ENCODE measurements around the gene CYP2R1. TPM values are rescaled to one million over a fixed set of nuclear protein-coding genes. Genes with fewer than 3 reads are reported as not detected.

CYP2R1 gene
- total RNA-seq, 2 donors from 2014 or later: 30.2 to 30.4 TPM

GRCh38 chr11:14906578-14906977, 14.5 kb upstream of the CYP2R1 start:
- H3K36me3 Mint-ChIP-seq (ENCODE audit: insufficient read depth in 2 of 2): no peaks in the 10 kb centered on the region
- DNase-seq: no peak
- H3K4me1 Mint-ChIP-seq (ENCODE audit: low read depth): peaks cover 56% of the 10 kb centered on the region
- no peaks in the 10 kb centered on the region for H3K9me3 Mint-ChIP-seq
- H3K4me3 Mint-ChIP-seq: peak overlapping the region; percentile 94 to 95
- H3K27ac Mint-ChIP-seq: no peak overlapping the region
- no peaks in the 10 kb centered on the region for H3K27me3 Mint-ChIP-seq (ENCODE audit: low read depth)
- no peak for ATAC-seq (replicated peaks in 1 of 2)

- H3K27me3 Mint-ChIP-seq (ENCODE audit: low read depth): no peaks in the 10 kb centered on the region
- H3K27ac Mint-ChIP-seq: peak overlapping the region; percentile 64
- no peaks in the 10 kb centered on the region for H3K36me3 Mint-ChIP-seq (ENCODE audit: insufficient read depth in 2 of 2)
- H3K4me1 Mint-ChIP-seq (ENCODE audit: low read depth): peaks cover 56% of the 10 kb centered on the region
- H3K9me3 Mint-ChIP-seq: no peaks in the 10 kb centered on the region
- DNase-seq (peak; percentile 81 to 85), ATAC-seq (replicated peaks in 1 of 2) (peak; percentile 76 to 78)
- peak overlapping the region; percentile 94 to 95 for H3K4me3 Mint-ChIP-seq
Observed at GRCh38 chr11:14905104-14906033, 13.3 kb upstream of the CYP2R1 start.

GRCh38 chr11:14904745-14905103, 12.7 kb upstream of the CYP2R1 start:
- H3K27me3 Mint-ChIP-seq (ENCODE audit: low read depth): no peaks in the 10 kb centered on the region
- ATAC-seq (replicated peaks in 1 of 2) (peak; percentile 54 to 63), DNase-seq (peak; percentile 87 to 92)
- peak overlapping the region; percentile 94 to 95 for H3K4me3 Mint-ChIP-seq
- peak overlapping the region; percentile 77 for H3K27ac Mint-ChIP-seq
- H3K9me3 Mint-ChIP-seq: no peaks in the 10 kb centered on the region
- no peaks in the 10 kb centered on the region for H3K36me3 Mint-ChIP-seq (ENCODE audit: insufficient read depth in 2 of 2)
- H3K4me1 Mint-ChIP-seq (ENCODE audit: low read depth): peaks cover 56% of the 10 kb centered on the region

- no peaks in the 10 kb centered on the region for H3K36me3 Mint-ChIP-seq (ENCODE audit: insufficient read depth in 2 of 2)
- H3K4me1 Mint-ChIP-seq (ENCODE audit: low read depth): peaks cover 40% of the 10 kb centered on the region
- no peaks in the 10 kb centered on the region for H3K27me3 Mint-ChIP-seq (ENCODE audit: low read depth)
- ATAC-seq (replicated peaks in 1 of 2) (no peak), DNase-seq (no peak)
- no peak overlapping the region for H3K4me3 Mint-ChIP-seq
- H3K27ac Mint-ChIP-seq: no peak overlapping the region
- H3K9me3 Mint-ChIP-seq: no peaks in the 10 kb centered on the region
Observed at GRCh38 chr11:14902650-14903350, 10.8 kb upstream of the CYP2R1 start.

GRCh38 chr11:14898906-14899305, 6.9 kb upstream of the CYP2R1 start:
- peaks cover 0 to 4% of the 10 kb centered on the region in 2 donors for H3K9me3 Mint-ChIP-seq
- H3K4me3 Mint-ChIP-seq: no peak overlapping the region
- H3K36me3 Mint-ChIP-seq (ENCODE audit: insufficient read depth in 2 of 2): peaks cover 3% of the 10 kb centered on the region in 2 donors
- DNase-seq (no peak), ATAC-seq (replicated peaks in 1 of 2) (no peak)
- peaks cover 30% of the 10 kb centered on the region for H3K4me1 Mint-ChIP-seq (ENCODE audit: low read depth)
- H3K27me3 Mint-ChIP-seq (ENCODE audit: low read depth): no peaks in the 10 kb centered on the region
- no peak overlapping the region for H3K27ac Mint-ChIP-seq

- ATAC-seq (replicated peaks in 1 of 2) (no peak), DNase-seq (no peak)
- Mint-ChIP-seq H3K4me1 (ENCODE audit: low read depth) (peaks cover 27% of the 10 kb centered on the region), H3K27ac (no peak overlapping the region), H3K36me3 (ENCODE audit: insufficient read depth in 2 of 2) (peaks cover 3% of the 10 kb centered on the region in 2 donors), H3K9me3 (peaks cover 0 to 4% of the 10 kb centered on the region in 2 donors), H3K27me3 (ENCODE audit: low read depth) (no peaks in the 10 kb centered on the region), H3K4me3 (no peak overlapping the region)
Observed at GRCh38 chr11:14898355-14898754, 6.3 kb upstream of the CYP2R1 start.

- DNase-seq: peak; percentile 40 to 60
- peak overlapping the region; percentile 22 to 55 for H3K4me3 Mint-ChIP-seq
- H3K27ac Mint-ChIP-seq: peak overlapping the region; percentile 68
- peaks cover 3 to 10% of the 10 kb centered on the region in 2 donors for H3K36me3 Mint-ChIP-seq (ENCODE audit: insufficient read depth in 2 of 2)
- ATAC-seq (replicated peaks in 1 of 2): no peak
- H3K4me1 Mint-ChIP-seq (ENCODE audit: low read depth): peaks cover 41% of the 10 kb centered on the region
- H3K9me3 Mint-ChIP-seq: peaks cover 0 to 4% of the 10 kb centered on the region in 2 donors
- H3K27me3 Mint-ChIP-seq (ENCODE audit: low read depth): no peaks in the 10 kb centered on the region
Observed at GRCh38 chr11:14894657-14895598, 2.9 kb upstream of the CYP2R1 start.

GRCh38 chr11:14892577-14892976, 546 bp upstream of the CYP2R1 start:
- peaks cover 62% of the 10 kb centered on the region for H3K4me1 Mint-ChIP-seq (ENCODE audit: low read depth)
- ATAC-seq (replicated peaks in 1 of 2) (no peak), DNase-seq (no peak)
- peak overlapping the region; percentile 44 for H3K27ac Mint-ChIP-seq
- H3K27me3 Mint-ChIP-seq (ENCODE audit: low read depth): no peaks in the 10 kb centered on the region
- peaks cover 6 to 20% of the 10 kb centered on the region in 2 donors for H3K36me3 Mint-ChIP-seq (ENCODE audit: insufficient read depth in 2 of 2)
- H3K4me3 Mint-ChIP-seq: peak overlapping the region; percentile 90 to 97
- H3K9me3 Mint-ChIP-seq: peaks cover 0 to 4% of the 10 kb centered on the region in 2 donors

GRCh38 chr11:14891143-14892035, 642 bp downstream of the CYP2R1 start:
- H3K36me3 Mint-ChIP-seq (ENCODE audit: insufficient read depth in 2 of 2): peaks cover 6 to 20% of the 10 kb centered on the region in 2 donors
- peak; percentile 89 to 94 for DNase-seq
- ATAC-seq (replicated peaks in 1 of 2): peak; percentile 78 to 81
- H3K27me3 Mint-ChIP-seq (ENCODE audit: low read depth): no peaks in the 10 kb centered on the region
- peaks cover 74% of the 10 kb centered on the region for H3K4me1 Mint-ChIP-seq (ENCODE audit: low read depth)
- H3K9me3 Mint-ChIP-seq: peaks cover 0 to 4% of the 10 kb centered on the region in 2 donors
- peak overlapping the region; percentile 93 for H3K27ac Mint-ChIP-seq
- peak overlapping the region; percentile 90 to 97 for H3K4me3 Mint-ChIP-seq

- peaks cover 3 to 5% of the 10 kb centered on the region in 2 donors for H3K9me3 Mint-ChIP-seq
- ATAC-seq (replicated peaks in 1 of 2): no peak
- H3K36me3 Mint-ChIP-seq (ENCODE audit: insufficient read depth in 2 of 2): peaks cover 13 to 33% of the 10 kb centered on the region in 2 donors
- peak overlapping the region in 1 of 2 donors; percentile 16 for H3K4me3 Mint-ChIP-seq
- DNase-seq: no peak
- no peak overlapping the region for H3K27ac Mint-ChIP-seq
- H3K27me3 Mint-ChIP-seq (ENCODE audit: low read depth): no peaks in the 10 kb centered on the region
- peaks cover 55% of the 10 kb centered on the region for H3K4me1 Mint-ChIP-seq (ENCODE audit: low read depth)
Observed at GRCh38 chr11:14886513-14886912, 5.5 kb downstream of the CYP2R1 start.

- peak overlapping the region; percentile 55 for H3K27ac Mint-ChIP-seq
- ATAC-seq (replicated peaks in 1 of 2): no peak
- DNase-seq: no peak
- H3K4me3 Mint-ChIP-seq: no peak overlapping the region
- peaks cover 16 to 36% of the 10 kb centered on the region in 2 donors for H3K36me3 Mint-ChIP-seq (ENCODE audit: insufficient read depth in 2 of 2)
- peaks cover 41% of the 10 kb centered on the region for H3K4me1 Mint-ChIP-seq (ENCODE audit: low read depth)
- H3K9me3 Mint-ChIP-seq: peaks cover 4 to 5% of the 10 kb centered on the region in 2 donors
- H3K27me3 Mint-ChIP-seq (ENCODE audit: low read depth): no peaks in the 10 kb centered on the region
Observed at GRCh38 chr11:14884667-14885273, 7.3 kb downstream of the CYP2R1 start.

All from activated T-cell treated with anti-CD3 and anti-CD28 coated beads, Interleukin-2, amount 50 U/mL, for 72 hours (primary cell).